ENCODE measurements around the gene SAP30BP.

GRCh38 chr17:75640556-75641119 lies 26.5 kb upstream of the SAP30BP start:
- TF ChIP-seq EZH2 (IDR thresholded peaks at IDR 0.05) (no peak), POLR2AphosphoS5 (IDR thresholded peaks at IDR 0.05; ENCODE audit: borderline replicate concordance, low read depth, low read length) (no peak), FOXP2 (optimal IDR thresholded peaks at IDR 0.05; ENCODE audit: control extremely low read depth, extremely low read length, insufficient read depth) (no peak)

All from SK-N-MC (cell line).